ENCODE data around the gene DCDC2C. TPM values are rescaled to one million over a fixed set of nuclear protein-coding genes. Genes with fewer than 3 reads are reported as not detected.

The DCDC2C gene
- polyA plus RNA-seq, 1 of the 3 experiments (the other 2 are of a cell fraction) = not detected

DNA sequence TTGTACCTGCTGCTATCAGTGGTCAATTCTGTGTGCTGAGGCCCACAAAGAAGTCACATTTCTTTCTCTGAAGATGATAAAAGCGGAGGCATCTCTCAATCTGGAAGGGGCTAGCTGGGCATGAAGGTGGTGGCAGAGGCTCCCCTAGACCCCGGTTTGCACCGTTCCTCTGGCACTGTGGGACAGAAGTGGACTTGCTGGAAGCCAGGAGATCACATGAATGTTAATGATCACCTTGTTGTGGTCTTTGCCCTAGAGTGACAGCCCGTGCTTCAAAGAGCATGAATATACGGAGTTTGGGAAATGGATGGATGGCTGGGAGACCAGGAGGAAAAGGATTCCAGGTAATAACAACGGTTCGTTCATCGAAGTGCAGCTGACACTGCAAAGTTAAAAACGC is 25.2 kb upstream of the DCDC2C start:
- Histone ChIP-seq H3K9me2 (no peaks in the 10 kb centered on the region), H3K4me3 (ENCODE audit: low read depth in 2 of 2, low read length in 1 of 2) (no peak overlapping the region), H3F3A (replicated peaks; ENCODE audit: insufficient read depth) (no peaks in the 10 kb centered on the region), H3K36me3 (replicated peaks in 1 of 2; ENCODE audit: control insufficient read depth in 1 of 2, insufficient read depth in 2 of 2, low read length in 1 of 2) (no peaks in the 10 kb centered on the region), H3K4me1 (ENCODE audit: control insufficient read depth in 1 of 2, insufficient read depth in 2 of 2, low read depth in 1 of 2, low read length in 1 of 2) (peaks cover 0 to 15% of the 10 kb centered on the region in 2 experiments; a peak in 1 of 4 replicates), H4K20me1 (ENCODE audit: insufficient read depth) (no peaks in the 10 kb centered on the region), H3K4me2 (no peak overlapping the region), H2AFZ (ENCODE audit: low read depth) (no peak overlapping the region), H3K9me3 (no peaks in the 10 kb centered on the region), H3K27me3 (ENCODE audit: insufficient read depth) (no peaks in the 10 kb centered on the region; the same call in 1 of the 2 replicates), H3K27ac (ENCODE audit: low read depth in 2 of 2, low read length in 1 of 2) (no peak overlapping the region), H3K9ac (no peak overlapping the region), H3K79me2 (ENCODE audit: insufficient read depth) (no peaks in the 10 kb centered on the region)
- TF ChIP-seq TAF1 (IDR thresholded peaks at IDR 0.05; ENCODE audit: borderline replicate concordance, low read depth, low read length) = no peak
- TF ChIP-seq YY1 (IDR thresholded peaks at IDR 0.05; ENCODE audit: low read depth) = no peak
- no peak for TF ChIP-seq FOSL2 (IDR thresholded peaks at IDR 0.05; ENCODE audit: borderline replicate concordance, low read depth)
- no peak for TF ChIP-seq FOXM1 (IDR thresholded peaks at IDR 0.05; ENCODE audit: low read depth)
- no peak for TF ChIP-seq MEF2A (IDR thresholded peaks at IDR 0.05; ENCODE audit: borderline replicate concordance, low read depth)
- TF ChIP-seq, protein P1, sequence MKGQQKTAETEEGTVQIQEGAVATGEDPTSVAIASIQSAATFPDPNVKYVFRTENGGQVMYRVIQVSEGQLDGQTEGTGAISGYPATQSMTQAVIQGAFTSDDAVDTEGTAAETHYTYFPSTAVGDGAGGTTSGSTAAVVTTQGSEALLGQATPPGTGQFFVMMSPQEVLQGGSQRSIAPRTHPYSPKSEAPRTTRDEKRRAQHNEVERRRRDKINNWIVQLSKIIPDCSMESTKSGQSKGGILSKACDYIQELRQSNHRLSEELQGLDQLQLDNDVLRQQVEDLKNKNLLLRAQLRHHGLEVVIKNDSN (IDR thresholded peaks at IDR 0.05; ENCODE audit: borderline replicate concordance, low read depth) = no peak
- TF ChIP-seq, protein P2, sequence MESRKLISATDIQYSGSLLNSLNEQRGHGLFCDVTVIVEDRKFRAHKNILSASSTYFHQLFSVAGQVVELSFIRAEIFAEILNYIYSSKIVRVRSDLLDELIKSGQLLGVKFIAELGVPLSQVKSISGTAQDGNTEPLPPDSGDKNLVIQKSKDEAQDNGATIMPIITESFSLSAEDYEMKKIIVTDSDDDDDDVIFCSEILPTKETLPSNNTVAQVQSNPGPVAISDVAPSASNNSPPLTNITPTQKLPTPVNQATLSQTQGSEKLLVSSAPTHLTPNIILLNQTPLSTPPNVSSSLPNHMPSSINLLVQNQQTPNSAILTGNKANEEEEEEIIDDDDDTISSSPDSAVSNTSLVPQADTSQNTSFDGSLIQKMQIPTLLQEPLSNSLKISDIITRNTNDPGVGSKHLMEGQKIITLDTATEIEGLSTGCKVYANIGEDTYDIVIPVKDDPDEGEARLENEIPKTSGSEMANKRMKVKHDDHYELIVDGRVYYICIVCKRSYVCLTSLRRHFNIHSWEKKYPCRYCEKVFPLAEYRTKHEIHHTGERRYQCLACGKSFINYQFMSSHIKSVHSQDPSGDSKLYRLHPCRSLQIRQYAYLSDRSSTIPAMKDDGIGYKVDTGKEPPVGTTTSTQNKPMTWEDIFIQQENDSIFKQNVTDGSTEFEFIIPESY (IDR thresholded peaks at IDR 0.05; ENCODE audit: borderline replicate concordance, low read depth) = no peak
- TF ChIP-seq RFX5 (IDR thresholded peaks at IDR 0.05; ENCODE audit: low read length) = no peak
- no peak for TF ChIP-seq NRF1 (IDR thresholded peaks at IDR 0.05; ENCODE audit: low read depth, low read length)
- TF ChIP-seq, protein P3, sequence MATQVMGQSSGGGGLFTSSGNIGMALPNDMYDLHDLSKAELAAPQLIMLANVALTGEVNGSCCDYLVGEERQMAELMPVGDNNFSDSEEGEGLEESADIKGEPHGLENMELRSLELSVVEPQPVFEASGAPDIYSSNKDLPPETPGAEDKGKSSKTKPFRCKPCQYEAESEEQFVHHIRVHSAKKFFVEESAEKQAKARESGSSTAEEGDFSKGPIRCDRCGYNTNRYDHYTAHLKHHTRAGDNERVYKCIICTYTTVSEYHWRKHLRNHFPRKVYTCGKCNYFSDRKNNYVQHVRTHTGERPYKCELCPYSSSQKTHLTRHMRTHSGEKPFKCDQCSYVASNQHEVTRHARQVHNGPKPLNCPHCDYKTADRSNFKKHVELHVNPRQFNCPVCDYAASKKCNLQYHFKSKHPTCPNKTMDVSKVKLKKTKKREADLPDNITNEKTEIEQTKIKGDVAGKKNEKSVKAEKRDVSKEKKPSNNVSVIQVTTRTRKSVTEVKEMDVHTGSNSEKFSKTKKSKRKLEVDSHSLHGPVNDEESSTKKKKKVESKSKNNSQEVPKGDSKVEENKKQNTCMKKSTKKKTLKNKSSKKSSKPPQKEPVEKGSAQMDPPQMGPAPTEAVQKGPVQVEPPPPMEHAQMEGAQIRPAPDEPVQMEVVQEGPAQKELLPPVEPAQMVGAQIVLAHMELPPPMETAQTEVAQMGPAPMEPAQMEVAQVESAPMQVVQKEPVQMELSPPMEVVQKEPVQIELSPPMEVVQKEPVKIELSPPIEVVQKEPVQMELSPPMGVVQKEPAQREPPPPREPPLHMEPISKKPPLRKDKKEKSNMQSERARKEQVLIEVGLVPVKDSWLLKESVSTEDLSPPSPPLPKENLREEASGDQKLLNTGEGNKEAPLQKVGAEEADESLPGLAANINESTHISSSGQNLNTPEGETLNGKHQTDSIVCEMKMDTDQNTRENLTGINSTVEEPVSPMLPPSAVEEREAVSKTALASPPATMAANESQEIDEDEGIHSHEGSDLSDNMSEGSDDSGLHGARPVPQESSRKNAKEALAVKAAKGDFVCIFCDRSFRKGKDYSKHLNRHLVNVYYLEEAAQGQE (IDR thresholded peaks at IDR 0.05; ENCODE audit: low read depth, low read length) = no peak
- POLR2A ChIA-PET = no interaction called here
- CTCF ChIA-PET = interaction anchor here (2.7 kb wide), 1 partner anchor 14 kb away, joined by 9 read pairs; no protein-coding TSS in a partner anchor
- DNase-seq = no peak
- WGBS (ENCODE audit: low lambda C conversion rate) = 44% methylated on average over 9 of the region's 9 CpGs

DNA sequence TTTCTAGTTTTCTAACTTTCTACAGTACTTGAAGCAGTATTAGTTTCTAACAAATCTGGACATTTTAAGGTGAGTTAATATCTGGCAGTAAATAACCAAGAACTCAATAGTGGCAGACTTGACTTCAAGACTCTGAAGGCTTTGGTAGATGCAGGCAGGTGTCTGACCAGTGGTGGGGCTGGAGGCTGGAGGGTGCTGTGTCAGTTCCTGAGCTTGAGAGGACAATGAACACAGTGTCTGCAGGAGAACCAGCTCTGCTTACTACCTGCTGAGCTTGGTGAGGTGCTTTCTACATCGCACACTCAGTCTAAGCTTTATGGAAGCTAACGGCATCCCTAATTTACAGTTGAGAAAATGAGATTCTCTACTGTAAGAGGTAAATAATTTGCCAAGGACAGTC is 24.2 kb upstream of the DCDC2C start:
- no peak overlapping the region for H3K4me2 ChIP-seq
- H2AFZ ChIP-seq (ENCODE audit: low read depth) = no peak overlapping the region
- no peaks in the 10 kb centered on the region for H3K9me3 ChIP-seq
- WGBS (ENCODE audit: low lambda C conversion rate) = 83% methylated on average over 2 of the region's 2 CpGs
- no peak overlapping the region for H3K27ac ChIP-seq (ENCODE audit: low read depth in 2 of 2, low read length in 1 of 2)
- no peak overlapping the region for H3K9ac ChIP-seq
- H3K9me2 ChIP-seq = no peaks in the 10 kb centered on the region
- no peaks in the 10 kb centered on the region; the same call in 1 of the 2 replicates for H3K27me3 ChIP-seq (ENCODE audit: insufficient read depth)
- no peaks in the 10 kb centered on the region for H3F3A ChIP-seq (replicated peaks; ENCODE audit: insufficient read depth)
- ChIA-PET CTCF (interaction anchor here (0.9 to 2.7 kb wide), 3 partner anchors 13 to 127 kb away, joined by 3 to 9 read pairs (median 3); no protein-coding TSS in a partner anchor), POLR2A (no interaction called here)
- H3K36me3 ChIP-seq (replicated peaks in 1 of 2; ENCODE audit: control insufficient read depth in 1 of 2, insufficient read depth in 2 of 2, low read length in 1 of 2) = no peaks in the 10 kb centered on the region
- peaks cover 0 to 13% of the 10 kb centered on the region in 2 experiments; a peak in 1 of 4 replicates for H3K4me1 ChIP-seq (ENCODE audit: control insufficient read depth in 1 of 2, insufficient read depth in 2 of 2, low read depth in 1 of 2, low read length in 1 of 2)
- no peak for DNase-seq
- H3K79me2 ChIP-seq (ENCODE audit: insufficient read depth) = no peaks in the 10 kb centered on the region
- no peak overlapping the region for H3K4me3 ChIP-seq (ENCODE audit: low read depth in 2 of 2, low read length in 1 of 2)
- no peaks in the 10 kb centered on the region for H4K20me1 ChIP-seq (ENCODE audit: insufficient read depth)
- TF ChIP-seq MXI1 (IDR thresholded peaks at IDR 0.05; ENCODE audit: low read depth, low read length) (no peak), ELF1 (IDR thresholded peaks at IDR 0.05) (no peak), GABPA (IDR thresholded peaks at IDR 0.05; ENCODE audit: low read depth) (no peak), NRF1 (IDR thresholded peaks at IDR 0.05; ENCODE audit: low read depth, low read length) (no peak), FOSL2 (IDR thresholded peaks at IDR 0.05; ENCODE audit: borderline replicate concordance, low read depth) (no peak), JUND (IDR thresholded peaks at IDR 0.05) (no peak), POLR2AphosphoS5 (IDR thresholded peaks at IDR 0.05; ENCODE audit: low read depth, low read length) (no peak), TEAD4 (IDR thresholded peaks at IDR 0.05; ENCODE audit: borderline replicate concordance, insufficient read depth) (no peak), TAF1 (IDR thresholded peaks at IDR 0.05; ENCODE audit: borderline replicate concordance, low read depth, low read length) (no peak)
- TF ChIP-seq, protein P1 (IDR thresholded peaks at IDR 0.05; ENCODE audit: borderline replicate concordance, low read depth) = no peak
- TF ChIP-seq, protein P3 (IDR thresholded peaks at IDR 0.05; ENCODE audit: low read depth, low read length) = no peak
